ENCODE data around the gene NACC2.
"Not testable (repeated sequence)": the region's sequence is repeated elsewhere in the genome, so short reads cannot be mapped to it uniquely, and the experiment has no call there.

Gene NACC2

DNA sequence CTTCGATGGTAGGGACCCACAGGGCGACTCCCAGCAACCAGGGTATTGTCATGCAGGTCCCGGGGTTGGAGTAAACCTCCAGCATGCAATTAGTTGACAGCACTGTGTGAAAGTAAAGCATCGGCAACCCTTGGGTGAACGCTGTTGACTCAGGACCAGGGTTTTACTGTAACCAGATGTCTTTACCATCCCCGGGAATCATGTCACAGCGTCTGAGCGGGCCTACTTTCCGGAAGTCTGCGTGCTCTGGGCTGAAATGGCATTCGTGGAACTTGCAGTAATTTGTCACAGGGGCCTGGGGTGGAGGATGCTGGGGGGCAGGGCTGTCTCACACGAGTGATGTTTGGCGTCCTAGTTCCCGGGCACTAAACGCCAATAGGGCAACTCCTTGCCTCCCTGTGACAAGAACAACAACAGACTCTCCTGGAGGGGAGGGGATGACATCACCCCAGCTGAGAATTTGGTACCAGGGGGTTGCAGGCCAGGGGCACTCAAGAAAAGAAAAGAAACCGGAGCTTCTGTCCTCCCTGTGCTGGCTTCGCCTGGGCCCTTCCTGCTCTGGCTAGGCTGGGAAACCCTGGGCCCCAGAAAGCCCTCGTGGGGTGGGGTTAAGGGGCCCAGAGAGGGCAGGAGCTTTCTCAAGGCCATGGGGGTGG lies 123.8 kb downstream of the NACC2 start:
- no peak for DNase-seq

DNA sequence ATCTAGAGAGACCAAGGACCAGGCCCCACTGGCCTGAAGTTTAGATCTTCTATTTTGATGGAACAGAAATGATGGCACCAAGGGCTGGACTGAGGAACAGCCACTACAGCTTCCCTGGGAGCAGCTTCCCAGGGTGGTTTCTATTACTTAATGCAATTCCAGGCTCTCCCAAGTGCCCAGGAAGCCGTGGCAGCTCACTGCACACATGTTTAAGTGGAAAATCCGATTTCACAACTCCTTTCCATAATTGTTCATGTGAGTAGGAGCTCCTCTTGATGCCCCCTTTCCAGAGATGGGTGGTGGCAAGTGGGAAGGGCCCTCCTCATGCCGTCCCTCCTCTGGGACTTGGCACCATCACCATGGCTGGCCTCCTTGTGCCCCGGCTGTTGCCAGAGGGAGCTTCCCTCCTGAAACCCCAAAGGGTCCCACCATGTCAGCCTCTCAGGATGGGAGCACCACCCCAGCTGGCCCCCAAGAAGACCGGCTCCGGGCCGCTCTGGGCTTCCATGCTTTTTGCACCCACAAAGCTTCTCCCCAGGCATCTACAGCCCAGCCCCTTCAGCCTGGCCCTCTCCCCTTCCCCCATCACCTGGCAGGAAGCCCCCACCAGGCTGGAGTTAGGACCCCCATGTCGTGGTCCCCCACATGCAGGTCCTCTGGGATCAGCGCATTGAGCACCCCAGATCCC lies 124.8 kb downstream of the NACC2 start:
- no peak for DNase-seq

DNA sequence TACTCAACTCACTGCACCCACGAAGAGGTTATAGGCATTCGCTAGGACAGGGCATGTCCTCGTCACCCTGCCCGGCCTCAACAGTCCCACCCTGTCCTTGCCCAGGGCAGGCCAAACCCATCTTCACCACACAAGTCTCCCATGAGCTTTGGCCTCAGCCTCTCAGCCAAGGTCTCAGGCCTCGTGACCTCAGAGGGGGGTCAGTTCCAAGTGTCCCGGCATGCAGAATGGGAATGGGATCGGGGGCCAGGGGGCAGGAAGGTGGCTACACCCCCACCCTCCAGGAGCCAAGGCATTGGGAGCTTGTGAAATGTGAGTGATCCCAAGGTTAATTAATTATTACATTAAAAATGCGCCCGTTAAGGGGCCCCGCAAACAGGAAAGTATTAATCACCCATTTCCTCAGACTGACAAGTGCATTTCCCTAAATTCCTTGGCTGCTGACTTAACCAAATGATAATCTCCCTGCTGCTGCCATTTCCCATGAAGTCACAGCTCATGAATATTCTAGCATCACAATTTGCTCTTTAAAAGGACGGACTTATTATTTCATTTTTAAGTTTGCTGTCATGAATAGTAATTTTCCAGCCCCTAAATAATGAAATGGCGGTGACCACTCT lies 125.9 kb downstream of the NACC2 start:
- no peak for DNase-seq

GRCh38 chr9:135968601-135969000 lies 126.5 kb downstream of the NACC2 start:
- no peak for DNase-seq

DNA sequence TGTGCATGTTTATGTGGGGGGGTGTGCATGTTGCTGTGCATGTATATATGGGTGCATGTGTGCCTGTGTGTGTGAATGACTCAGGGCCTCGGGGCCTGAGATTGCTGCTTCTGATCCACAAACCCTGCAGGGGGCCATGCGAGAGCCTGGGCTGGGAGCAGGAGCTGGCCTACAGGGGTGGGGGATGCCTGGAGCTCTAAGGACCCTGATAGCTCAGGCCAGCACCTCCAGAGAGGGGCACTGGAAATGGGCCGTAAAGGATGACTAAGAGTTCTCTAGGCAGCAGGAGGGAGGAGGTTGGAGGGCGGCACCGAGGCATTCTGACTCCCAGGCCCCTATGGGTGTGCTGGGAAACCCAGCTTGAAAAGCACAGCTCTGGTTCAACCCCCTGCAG lies 127.0 kb downstream of the NACC2 start:
- no peak for DNase-seq

- DNase-seq, result not testable (repeated sequence)
These were observed 128.2 kb downstream of the NACC2 start for GRCh38 chr9:135966916-135967260.

DNA sequence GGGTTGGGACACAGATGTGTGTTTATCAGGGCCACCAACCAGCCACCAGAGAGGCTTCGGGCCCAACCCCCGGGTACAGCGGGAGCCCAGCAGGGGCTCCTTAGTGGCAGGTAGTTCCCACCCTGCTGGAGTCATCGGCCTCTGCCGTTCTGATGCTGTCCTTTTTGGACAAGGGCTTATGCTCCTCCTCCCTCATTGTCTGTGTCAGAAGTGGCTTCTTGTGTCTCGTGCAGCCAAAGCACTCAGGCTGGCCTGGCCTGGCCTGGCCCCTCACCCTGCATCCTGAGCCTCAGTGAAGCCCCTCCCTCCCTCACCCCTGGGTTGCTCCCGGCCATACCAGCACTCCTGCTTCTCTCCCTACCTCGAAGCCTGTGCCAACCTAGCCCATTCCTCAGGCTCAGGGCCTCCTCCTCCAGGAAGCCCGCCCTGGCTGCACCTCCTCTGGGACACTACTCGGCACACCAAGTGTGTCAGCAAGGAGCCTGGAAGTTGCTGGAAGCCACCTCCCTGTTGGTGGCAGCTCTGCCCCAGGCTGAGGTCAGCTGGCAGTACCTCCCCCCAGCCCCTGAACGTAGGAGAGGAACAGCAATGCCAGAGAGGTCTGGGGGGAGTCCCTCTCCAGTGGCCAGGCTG lies 129.8 kb downstream of the NACC2 start:
- no peak for DNase-seq

GRCh38 chr9:135963938-135964337 lies 131.2 kb downstream of the NACC2 start:
- DNase-seq, result no peak

- no peak for DNase-seq
These were observed 131.8 kb downstream of the NACC2 start for GRCh38 chr9:135963338-135963737.

GRCh38 chr9:135962696-135963307 lies 132.3 kb downstream of the NACC2 start:
- no peak for DNase-seq

DNA sequence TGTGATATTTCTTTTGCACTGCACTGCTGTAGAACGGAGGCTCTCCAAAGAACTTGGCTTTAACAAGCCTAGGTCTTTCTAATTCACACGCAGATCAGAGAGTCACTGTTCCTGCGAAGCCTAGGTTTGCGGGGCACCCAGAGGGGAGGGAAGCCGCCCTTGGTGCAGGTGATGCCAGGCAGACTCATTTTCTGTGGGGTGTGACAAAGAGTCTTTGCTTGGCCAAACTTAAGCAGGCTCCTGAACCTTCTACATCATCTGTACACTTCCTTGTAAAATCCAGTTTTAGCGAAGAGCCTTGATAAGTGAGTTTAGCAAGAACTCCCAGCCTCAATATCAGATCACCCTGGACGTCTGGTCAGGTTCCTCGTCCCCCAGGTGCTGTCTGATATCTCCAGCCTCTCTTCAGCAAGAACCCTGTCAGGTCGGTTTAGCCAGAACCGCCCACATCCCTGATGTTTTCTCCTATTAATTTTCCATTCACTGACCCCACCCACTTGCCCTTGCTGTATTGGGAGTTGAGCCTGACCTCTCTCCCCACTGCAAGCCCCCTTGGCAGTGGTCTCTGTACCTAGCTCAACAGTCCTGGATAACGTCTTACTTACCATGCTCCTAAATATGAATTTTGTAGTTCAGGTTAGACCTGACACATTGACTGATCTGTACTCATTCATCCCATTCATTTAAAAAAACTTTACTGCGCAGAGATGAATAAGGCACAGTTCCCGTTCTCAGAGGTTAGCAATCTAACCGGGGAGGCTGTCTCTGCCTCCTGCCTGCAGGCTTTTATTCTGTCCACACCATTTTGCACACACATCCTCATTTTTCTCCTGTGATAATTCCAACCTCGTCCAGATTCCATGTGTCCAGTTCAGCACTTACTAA lies 133.0 kb downstream of the NACC2 start:
- DNase-seq, result no peak

DNA sequence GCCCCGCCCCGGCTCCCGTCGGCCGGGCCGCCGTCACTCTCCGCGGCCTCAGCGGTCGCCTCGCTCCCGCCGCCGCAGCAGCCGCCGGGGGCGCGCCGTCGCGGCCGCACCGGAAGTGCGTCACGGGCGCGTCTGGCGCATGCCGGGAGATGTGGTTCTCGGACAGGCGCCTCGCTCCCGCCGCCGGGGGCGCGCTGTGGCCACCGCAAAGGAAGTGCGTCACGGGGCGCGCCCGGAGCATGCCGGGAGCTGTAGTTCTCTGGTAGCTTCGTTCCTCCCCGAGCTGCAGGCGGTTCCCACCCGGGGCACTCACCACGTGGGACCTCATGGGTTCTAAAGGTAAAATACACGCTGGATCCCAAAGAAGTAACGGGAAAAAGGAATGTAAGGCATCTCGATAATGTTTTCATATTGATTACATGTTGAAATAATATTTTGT lies 133.8 kb downstream of the NACC2 start, which contains the start of gene UBAC1:
Gene UBAC1 (minus strand): TSS at position 97 of the 439 bp plus-strand sequence. CDS start 211 bp downstream, outside the sequence.
- peak; percentile 94 to 95 for DNase-seq

- DNase-seq, result no peak
These were observed 134.4 kb downstream of the NACC2 start for GRCh38 chr9:135960411-135961276.

DNA sequence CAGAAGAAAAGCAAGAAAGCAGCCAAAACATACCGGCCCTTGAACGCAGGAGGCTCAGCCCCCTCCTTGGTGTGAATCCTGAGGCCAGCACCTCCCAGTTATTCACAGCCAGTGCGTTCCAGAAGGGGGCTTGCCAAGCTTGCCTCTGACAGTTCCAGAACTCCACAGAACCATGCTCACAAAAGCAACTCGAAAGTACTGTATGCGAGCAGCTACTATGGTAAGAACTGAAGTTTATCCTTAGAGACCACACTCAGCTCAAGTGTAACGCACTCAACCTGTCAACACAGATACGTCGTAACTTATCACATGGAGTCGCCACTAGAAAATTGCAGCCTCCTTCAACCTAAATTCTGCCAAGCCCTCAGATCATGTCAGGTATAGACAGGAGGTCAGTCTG lies 135.3 kb downstream of the NACC2 start:
- DNase-seq, result no peak

- no peak for DNase-seq
These were observed 136.6 kb downstream of the NACC2 start for GRCh38 chr9:135958485-135958884.

- DNase-seq, result no peak
These were observed 137.7 kb downstream of the NACC2 start for GRCh38 chr9:135957431-135957830.

GRCh38 chr9:135956802-135957174 lies 138.3 kb downstream of the NACC2 start:
- DNase-seq, result no peak
